ENCODE measurements around the gene TEKT1. TPM values are rescaled to one million over a fixed set of nuclear protein-coding genes. Genes with fewer than 3 reads are reported as not detected.

Gene TEKT1
- polyA plus RNA-seq, 1 experiment, result not detected

Small RNA genes lying within 50 kb of the gene (small RNA-seq; reads per million reads assigned to genes)
- gene AC004706.2 (ENCODE audit: insufficient read length, low read depth), result not detected

Other genes with a start within 250 kb of the TEKT1 start
- 11.5 and 13.0 TPM in 2 replicates for gene KIAA0753, start 191.0 kb downstream of the TEKT1 start, polyA plus RNA-seq (2011; rRNA removed)
- gene TXNDC17, start 190.7 kb downstream of the TEKT1 start, polyA plus RNA-seq (2011; rRNA removed), result 239 and 320 TPM in 2 replicates
- gene MED31, start 180.1 kb downstream of the TEKT1 start, polyA plus RNA-seq (2011; rRNA removed), result 20.4 and 24.6 TPM in 2 replicates
- 1.8 and 1.9 TPM in 2 replicates for gene C17orf100, start 180.0 kb downstream of the TEKT1 start, polyA plus RNA-seq (2011; rRNA removed)
- gene SLC13A5, start 118.4 kb downstream of the TEKT1 start, polyA plus RNA-seq (2011; rRNA removed), result not detected in 2 replicates
- 6.3 and 13.7 TPM in 2 replicates for gene XAF1, start 75.7 kb downstream of the TEKT1 start, polyA plus RNA-seq (2011; rRNA removed)
- 0.10 and 0.12 TPM in 2 replicates for gene FBXO39, start 55.5 kb downstream of the TEKT1 start, polyA plus RNA-seq (2011; rRNA removed)
- not detected in 2 replicates for gene ALOX12, start 164.3 kb upstream of the TEKT1 start, polyA plus RNA-seq (2011; rRNA removed)
- 240 and 332 TPM in 2 replicates for gene RNASEK, start 180.9 kb upstream of the TEKT1 start, polyA plus RNA-seq (2011; rRNA removed)
- 0.02 TPM in 1 of 2 replicates, not detected in the other for gene BCL6B, start 191.3 kb upstream of the TEKT1 start, polyA plus RNA-seq (2011; rRNA removed)
- 1.5 and 1.7 TPM in 2 replicates for gene SLC16A13, start 204.3 kb upstream of the TEKT1 start, polyA plus RNA-seq (2011; rRNA removed)
- gene SLC16A11, start 212.4 kb upstream of the TEKT1 start, polyA plus RNA-seq (2011; rRNA removed), result not detected in 2 replicates
- gene CLEC10A, start 248.5 kb upstream of the TEKT1 start, polyA plus RNA-seq (2011; rRNA removed), result not detected in 2 replicates

All from AG04450 (cell line).